Stimulated activated CD4-positive, alpha-beta T cell treated with anti-CD3 and anti-CD28 coated beads, Interleukin-1b, Interleukin-23, amount 100 ng/mL, for 4 hours (primary cell): ENCODE results near the gene DNAI1.
"Not testable (repeated sequence)": the region's sequence is repeated elsewhere in the genome, so short reads cannot be mapped to it uniquely, and the experiment has no call there.

Experiments
- DNase-seq, 2 donors: peaks; one replicate each; pipeline ENCODE4 v3.0.0-alpha.2; 2020; ENCODE audit warnings: low read depth in 2 of 2

The DNAI1 gene

DNA sequence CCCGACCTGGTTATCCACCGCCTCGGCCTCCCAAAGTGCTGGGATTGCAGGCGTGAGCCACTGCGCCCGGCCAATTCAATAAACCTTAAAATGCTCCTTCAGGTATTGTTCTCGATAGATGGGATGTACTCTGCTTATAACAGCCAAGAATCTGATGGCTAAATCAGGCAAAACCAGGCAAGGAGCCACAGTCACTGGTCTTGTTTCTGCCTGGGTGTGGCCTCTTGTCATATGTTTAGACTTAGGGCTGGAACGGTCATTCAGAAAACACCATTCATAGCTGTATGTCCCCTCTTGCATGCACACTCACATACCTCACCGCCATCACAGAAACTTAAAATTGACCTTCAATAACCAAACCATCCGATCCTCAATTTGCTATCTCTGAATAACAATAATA is 8.0 kb upstream of the DNAI1 start:
- DNase-seq = no peak

DNA sequence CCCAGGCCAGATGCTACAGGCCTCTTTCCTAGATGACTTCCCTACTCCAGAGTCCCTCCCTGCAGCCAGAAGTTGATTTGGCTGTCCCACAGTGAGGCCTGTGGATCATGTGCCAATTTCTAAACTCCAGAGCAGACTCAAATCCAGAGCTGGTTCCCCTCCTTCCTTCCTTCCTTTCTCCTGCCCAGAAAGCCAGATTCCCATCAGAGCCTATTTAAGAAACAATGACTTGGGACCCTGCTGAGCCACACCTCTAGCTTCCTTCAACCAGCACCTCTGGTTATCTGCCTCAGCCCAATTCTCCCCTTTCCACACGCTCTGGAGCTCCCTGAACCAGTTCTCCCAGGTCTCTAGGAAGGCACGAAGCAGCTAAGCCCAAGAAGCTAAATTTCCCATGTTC is 7.5 kb upstream of the DNAI1 start:
- no peak for DNase-seq

DNA sequence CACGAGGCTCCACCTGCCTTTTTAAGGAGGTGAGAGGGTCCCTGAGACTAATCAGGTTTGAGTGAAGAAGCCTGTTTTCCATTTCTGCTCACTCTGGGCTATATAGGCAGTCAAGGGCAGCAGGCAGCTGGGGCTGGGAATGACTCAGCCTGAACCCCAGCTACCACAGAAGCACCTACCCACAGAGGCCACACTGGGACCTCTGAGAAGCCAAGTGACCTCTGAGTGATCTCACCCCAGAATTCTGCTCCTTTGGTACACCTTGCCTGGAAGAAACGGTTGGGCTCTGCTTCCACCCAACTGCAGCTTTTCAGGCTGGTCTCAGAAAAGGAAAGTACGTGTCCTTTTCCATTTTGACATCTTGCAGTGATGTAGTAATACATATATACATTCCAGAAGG is 7.1 kb upstream of the DNAI1 start:
- no peak for DNase-seq

DNA sequence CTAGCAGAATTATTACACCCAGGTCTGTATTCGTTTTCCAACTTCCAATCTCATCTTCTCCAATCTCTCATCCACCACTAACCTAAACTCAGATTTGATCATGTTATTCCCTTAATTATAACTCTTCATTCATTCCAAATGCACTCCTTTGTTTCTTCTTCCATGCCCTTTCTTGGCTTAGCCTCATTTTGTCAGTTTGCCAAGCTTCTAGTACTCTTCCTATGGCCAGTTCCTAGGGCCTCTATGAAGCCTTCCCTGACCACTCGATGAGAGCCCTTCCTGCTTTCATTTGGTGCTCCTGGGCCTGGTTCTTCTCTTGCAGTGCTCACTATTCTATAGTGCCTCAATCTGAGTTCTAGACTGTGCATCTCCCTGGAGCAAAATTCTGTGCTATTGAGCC is 6.0 kb upstream of the DNAI1 start:
- no peak for DNase-seq

DNA sequence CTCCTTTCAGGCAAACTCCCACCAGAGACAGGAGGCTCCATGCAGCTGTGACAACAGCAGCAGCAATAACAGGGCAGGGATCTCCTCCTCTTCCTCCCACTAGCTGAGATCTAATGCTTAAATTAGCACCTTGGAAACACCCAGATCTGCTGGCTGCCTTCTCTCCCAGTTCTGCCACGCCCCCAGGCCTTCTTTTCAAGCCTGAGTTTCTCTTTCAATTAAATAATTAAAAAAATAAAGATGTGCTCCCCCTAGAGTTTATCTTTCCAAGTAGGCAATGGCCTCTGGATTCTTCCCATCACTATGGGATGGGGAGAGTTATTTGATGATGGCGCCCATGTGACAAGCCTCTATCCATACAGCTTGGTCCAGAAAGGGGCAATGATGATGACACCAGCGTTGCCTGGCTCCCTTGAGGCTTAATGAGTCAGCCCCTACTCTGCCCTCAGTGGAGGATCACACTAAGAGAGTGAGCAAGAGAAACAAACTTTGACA is 4.0 kb upstream of the DNAI1 start:
- DNase-seq = peak in 1 of 2 donors; percentile 7

DNA sequence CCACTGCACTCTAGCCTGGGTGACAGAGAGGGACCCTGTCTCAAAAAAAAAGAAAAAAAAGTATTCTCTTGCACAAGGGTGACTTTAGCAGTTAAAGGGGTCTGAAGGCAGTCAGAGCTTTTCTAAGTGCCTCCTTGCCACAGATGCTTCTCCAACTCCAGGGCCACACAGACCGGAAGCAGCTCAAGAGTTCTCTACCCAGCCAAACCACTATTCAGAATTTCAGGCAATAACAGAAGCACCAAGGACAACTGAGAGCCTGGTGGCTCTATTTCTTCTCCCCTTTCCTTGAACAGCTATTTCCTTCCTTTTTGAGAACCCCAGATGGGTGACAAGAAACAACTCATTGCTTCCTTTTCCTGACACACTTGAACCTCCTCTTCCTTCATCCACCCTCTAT is 2.5 kb upstream of the DNAI1 start:
- DNase-seq = no peak

DNA sequence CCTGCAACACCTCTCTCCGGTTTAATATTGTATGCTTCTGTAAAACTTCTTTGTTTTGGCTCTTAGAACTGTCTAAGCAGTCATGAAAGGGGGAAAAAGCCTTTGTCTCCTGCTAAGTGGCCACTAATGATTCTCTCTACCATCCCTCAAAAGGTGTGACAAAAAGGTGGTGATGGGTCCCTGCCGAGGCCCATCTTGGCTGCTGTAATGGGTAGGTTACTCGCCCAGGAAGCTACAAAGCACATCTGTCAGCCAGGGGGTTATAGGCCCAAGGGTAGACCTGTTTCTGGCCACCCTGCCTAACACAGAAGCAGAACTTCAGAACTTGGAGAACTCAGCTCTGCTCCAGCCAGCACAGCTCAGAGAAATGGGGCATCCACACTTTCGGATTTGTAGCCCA is 1.9 kb upstream of the DNAI1 start:
- no peak for DNase-seq

DNA sequence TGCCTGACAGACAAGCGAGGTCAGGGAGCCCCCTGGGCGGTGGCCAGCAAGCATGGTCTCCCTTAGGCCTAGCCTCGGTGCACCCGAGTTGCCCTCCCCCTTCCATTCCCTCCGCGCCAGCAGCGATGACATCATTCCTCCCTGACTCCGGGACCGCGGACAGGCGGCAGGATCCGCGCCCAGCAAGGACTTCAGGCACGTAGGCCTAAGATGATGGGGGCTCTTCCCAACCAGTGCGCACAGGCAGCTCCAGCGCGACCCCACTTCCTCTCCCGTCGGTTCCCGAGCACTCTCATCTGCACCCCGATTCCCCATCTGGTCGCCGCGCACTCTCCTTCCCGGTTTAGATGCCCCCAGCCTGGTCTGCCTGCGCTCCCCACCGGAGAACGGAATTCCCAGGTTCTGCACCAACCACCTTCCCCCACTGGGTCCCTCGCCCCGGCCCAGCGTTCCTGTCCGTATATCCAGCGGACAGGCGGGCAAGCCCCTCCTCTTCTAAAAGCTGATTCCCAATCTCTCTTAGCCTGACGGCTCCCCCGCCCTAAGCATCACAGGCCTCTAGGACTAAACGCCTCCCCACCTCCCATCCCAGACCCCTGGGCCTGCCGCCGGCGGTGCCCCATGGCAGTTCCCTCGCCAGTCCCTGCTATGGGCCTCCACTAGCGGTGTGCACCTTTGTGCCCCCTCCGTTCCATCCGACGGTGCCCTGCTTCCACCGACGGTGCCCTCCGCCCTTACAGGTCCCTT is 1.2 kb upstream of the DNAI1 start:
- no peak for DNase-seq

DNA sequence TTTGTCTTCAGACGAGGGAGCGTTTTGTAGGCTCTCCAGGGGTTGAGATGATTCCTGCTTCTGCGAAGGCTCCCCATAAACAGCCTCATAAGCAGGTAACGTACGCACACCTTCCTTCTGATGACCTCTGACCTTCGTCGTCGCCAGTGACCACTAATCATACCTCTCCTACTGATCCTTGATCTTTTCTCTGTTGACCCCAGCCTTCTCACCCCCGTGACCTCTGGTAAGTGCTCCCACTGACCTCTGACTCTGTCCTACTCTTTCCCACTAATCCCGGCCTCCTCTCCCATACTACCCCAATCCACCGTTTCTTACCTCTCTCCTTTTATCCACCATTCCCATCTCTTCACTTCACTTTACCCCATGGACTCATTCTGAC is 345 bp downstream of the DNAI1 start:
- DNase-seq = no peak

DNA sequence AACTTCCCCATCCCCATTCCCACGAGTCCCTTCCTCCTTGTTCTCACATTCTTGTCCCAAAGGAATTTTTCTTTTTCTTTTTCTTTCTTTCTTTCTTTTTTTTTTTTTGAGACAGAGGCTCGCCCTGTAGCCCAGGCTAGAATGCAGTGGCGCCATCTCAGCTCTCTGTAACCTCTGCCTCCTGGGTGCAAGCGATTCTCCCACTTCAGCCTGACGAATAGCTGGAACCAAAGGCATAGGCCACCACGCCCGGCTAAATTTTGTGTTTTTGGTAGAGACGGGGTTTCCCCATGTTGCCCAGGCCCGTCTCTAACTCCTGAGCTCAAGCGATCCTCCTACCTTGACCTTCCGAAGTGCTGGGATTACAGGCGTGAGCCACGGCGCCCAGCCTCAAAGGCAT is 751 bp downstream of the DNAI1 start:
- no peak for DNase-seq

DNA sequence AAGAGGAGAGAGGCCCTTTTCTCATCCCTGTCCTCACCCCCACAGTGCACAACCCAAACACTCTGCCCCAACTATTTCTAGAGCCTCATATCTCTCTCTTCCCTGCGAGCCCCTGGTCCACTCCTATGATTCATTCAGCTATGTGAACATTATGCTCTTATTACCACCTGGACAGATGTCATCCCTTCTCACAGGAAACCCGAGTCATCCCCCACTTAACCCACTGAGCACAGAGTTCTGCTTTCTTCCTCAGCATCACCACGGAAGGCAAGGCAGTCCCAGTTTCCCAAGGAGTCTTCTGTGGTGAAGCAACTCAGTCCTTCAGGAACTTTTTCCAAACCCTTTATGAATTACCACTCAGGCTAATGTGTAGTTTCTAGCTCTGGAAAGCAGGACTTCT is 1.3 kb downstream of the DNAI1 start:
- no peak for DNase-seq

DNA sequence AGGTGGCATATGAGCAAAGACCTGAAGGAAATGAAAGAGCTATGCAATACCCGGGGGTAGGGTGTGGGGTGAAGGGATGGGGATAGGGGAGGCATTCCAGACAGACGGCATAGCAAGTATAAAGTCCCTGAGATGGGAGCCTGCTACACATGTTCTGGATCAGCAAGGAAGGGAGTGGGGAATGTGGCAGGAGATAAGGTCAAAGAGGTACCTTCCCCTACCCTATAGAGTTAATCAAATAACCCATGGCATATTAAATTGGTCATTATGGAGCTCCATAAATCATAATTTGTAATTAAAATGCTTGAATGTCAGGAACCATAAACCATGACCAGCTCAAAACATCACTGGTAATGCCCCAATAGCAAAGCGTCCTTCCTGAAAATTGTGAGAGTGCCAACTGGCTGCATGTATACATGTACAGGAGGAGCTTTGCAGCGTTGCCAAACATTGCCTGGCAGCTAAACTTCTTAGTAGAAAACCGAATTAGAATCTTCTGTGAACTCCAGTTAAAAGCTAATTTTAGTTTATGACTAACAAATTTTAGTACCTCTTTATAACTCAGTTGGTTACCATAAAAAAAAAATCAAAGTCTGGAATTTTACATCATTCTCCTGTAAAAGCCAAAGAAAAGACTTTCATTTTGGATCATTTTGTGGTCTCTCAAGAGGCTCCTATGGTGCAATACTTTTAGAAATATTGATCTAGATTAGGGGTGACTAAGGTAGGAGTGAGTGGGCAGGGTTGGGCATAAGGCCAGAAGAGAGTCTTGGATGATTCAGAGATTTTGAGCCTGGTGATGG is 4.7 kb downstream of the DNAI1 start:
- peak in 1 of 2 donors; percentile 14 for DNase-seq

DNA sequence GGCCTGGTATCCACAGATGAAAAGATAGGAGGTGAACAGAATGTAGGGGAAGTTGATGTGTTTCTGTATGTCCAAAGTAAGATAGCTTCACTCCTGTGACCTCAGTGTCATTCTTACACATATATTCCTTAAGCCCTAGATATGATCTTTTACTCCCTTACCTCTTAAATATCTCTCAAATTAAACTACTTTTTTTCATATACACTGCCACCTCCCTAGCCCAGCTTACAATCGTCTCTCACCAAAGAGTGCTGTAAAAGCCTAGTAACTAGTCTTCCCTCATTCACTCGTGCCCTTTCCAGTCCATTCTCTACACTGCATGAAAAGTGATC is 5.3 kb downstream of the DNAI1 start:
- DNase-seq = no peak

DNA sequence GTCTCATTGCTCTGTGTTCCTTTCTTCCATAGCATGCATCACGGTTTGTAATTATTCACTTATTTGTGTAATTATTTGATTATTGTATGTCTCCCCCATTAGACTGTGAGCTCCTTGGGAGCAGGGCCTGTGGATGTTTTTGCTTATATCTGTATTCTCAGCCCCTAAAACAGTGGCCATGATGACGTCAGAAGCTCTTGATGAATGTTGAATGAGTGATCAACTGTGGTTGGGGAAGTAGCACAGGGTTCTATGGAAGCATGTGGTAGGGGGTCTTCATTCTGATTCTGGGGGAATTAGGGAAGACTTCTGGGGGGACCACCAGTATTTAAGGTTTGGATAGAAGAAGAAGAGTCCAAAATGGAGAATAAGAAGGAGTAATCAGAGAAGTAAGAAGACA is 6.0 kb downstream of the DNAI1 start:
- no peak for DNase-seq

DNA sequence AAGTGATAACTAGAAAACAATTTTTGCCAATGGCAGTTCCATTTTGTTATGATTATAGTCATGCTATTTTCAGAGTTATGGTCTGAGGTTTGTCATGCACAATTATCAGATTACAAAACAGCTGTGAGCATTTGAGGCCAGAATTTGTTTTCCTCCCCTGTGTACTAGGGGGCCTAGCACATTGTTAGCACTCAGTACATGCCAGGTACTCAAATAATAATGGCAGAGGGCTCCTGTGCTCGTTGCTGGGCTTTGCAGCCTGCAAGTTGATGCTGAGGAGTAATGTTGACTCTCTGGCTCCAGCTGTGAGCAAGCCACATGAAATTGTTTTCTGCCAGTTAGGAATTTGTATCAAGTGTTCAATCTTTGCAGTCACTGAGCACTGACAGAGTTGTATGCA is 6.9 kb downstream of the DNAI1 start:
- no peak for DNase-seq

DNA sequence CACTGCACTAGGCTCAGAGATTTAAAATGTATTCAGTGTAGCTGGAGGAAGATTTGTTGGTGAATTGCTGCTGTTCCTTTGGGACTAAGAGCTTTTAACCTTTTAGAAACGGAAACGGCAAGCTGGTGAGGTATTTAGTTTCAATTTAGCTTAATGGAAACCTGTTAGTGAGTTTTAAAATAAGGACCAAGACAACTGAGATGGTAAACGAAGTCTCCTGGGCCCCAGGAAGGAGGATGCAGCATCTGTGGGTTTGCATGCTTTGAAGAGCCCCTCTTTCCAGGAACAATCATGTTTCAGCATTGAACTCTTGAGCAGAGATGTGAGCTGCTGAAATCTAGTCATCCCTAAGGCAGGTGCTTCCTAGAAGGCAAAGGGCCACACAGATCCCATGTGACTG is 16.5 kb downstream of the DNAI1 start:
- no peak for DNase-seq

DNA sequence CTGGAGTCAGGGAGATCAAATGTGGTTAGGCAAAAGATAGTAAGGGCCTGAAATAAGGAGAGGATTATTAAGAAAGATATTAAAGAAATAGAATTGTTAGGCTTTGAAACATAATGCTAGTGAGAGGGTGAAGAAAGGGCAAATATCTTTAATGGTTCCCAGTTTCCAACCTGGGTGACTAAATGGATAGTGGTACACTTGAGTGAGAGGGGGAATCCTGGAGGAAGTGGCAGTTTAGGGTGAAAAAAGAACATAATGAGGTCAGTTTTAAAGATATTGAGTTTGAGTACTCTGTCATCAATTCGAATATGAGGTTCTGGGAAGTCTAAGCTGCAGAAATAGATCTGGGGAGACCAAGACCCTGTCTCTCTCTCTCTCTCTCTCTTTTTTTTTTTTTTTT is 18.9 kb downstream of the DNAI1 start:
- DNase-seq = no peak

DNA sequence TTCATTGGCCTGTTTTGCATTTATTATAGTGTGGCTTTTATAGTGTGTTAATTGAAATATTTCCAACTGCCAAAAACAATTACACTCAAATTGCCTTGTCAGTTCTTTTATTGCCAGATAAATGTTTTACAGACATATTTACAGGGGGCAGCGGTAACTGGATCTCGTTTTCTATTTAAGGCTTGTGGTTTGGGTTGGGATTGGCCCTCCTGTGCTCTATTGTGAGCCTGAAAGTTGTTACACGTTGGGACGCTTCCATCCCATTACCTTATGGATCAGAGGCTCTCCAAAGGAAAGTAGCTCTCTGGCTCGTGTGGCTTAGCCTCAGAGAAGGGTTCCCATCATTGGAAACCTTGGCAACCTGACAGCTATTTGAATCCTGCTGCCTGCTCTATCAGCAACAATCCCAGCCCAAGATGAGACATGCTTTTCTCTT is 20.8 kb downstream of the DNAI1 start:
- DNase-seq = no peak

DNA sequence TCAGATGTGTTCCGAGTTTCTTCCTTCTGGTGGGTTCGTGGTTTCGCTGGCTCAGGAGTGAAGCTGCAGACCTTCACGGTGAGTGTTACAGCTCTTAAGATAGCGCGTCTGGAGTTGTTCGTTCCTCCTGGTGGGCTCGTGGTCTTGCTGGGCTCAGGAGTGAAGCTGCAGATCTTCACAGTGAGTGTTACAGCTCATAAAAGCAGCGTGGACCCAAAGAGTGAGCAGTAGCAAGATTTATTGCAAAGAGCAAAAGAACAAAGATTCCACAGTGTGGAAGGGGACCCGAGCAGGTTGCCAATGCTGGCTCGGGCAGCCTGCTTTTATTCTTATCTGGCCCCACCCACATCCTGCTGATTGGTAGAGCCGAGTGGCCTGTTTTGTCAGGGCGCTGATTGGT is 23.0 kb downstream of the DNAI1 start:
- not testable (repeated sequence) for DNase-seq

DNA sequence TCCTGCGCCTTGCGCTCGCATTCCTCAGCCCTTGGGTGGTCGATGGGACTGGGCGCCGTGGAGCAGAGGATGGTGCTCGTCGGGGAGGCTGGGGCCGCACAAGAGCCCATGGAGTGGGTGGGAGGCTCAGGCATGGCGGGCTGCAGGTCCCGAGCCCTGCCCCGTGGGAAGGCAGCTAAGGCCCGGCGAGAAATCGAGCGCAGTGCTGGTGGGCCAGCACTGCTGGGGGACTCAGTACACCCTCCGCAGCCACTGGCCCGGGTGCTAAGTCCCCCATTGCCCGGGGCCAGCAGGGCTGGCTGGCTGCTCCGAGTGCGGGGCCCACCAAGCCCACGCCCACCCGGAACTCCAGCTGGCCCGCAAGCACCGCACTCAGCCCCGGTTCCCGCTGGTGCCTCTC is 24.1 kb downstream of the DNAI1 start:
- not testable (repeated sequence) for DNase-seq

DNA sequence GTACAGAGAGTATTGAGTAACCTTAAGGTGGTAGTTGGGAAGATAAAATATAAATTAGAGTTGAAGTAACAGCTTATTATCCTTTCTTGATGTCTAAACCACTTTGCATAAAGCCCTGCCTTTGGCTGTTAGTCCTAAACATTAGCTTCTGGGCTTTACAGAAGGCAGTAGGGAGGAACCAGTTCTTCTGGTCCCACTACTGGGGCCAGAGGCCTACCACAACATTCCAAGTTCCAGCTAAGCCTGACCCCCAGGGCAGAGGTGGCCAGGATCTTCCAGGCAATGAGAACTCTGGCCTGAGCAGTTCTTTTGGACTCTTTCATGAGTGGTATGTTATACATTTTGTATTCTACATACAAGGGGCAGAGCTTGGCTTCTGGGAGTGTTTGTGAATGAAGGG is 26.1 kb downstream of the DNAI1 start:
- DNase-seq = no peak

DNA sequence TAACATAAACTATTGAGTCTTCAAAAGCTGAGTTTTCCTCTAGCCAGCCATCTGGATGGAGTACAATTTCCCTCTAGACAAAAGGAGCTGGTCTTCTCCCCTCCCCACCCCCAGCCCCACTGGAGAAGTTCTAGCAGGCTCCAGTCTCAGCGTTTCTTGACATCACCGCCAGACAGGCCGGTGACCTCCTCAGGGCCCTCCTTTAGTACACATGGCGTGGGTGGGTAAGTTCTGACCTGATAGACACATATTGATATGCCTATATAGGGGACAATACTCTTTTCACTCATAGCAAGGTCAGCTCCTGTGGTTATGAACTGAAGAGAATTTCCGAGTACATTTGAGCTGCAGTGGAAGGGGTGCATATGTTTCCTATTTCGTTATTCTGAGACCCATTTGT is 27.2 kb downstream of the DNAI1 start:
- no peak for DNase-seq

DNA sequence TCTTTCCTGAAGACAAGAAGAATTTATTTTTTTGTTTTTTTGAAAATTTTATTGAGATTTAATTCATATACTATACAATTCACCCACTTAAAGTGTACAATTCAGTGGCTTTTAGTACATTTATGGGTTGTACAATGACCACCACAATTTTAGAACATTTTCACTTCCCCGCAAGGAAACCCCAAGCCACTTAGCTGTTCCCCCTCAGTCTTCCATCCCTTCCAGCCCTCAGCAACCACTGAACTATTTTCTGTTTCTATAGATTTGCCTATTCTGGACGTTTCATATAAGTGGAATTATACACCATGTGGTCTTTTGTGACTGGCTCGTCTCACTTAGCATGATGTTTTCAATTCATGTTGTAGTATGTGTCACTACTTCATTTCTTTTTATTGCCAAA is 28.0 kb downstream of the DNAI1 start:
- no peak for DNase-seq
